ENCODE measurements around the gene DMBT1. TPM values are rescaled to one million over a fixed set of nuclear protein-coding genes. Genes with fewer than 3 reads are reported as not detected.

DMBT1 gene
- total and polyA plus RNA-seq, 2 donors (not counting 1 experiment from before 2014, with no cell fraction given) = not detected

DNA sequence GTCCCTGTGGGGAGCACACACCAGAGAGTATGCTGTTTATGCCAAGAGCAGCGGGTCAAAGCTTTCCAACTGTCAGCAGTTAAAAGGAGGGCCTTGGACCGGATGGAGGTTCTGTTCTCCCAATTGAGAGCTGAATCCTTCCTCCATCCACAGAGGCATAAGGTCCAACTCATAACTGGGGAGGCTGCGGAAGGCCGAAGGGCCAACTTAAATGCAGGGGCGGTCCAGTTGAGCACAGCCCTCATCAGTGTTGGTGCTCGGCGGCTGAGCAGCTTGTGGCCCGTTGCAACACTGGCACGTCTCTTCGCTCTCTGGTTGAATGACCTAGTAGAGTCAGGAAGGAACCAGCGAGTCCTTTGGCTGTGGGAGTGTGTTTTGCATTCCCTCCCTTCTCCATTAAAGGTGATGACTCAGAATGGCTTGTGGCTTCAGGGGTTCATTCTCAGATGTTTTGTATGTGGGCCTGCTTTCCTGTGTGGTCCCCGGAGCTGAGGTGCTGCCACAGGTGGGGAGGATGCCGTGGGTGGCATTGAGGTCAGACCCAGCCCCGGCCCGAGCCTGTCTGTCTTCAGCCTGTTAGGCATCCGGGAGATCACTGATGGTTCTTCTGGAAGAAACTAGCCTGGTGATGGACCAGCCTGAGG, 44.8 kb upstream of the DMBT1 start:
- TF ChIP-seq CTCF (IDR thresholded peaks at IDR 0.05) (no peak), EZH2 (IDR thresholded peaks at IDR 0.05; ENCODE audit: borderline replicate concordance, insufficient read depth, low read depth, low read length, poor library complexity, severe bottlenecking) (no peak)
- H3K9me3 ChIP-seq (ENCODE audit: control extremely low read depth in 1 of 3, control insufficient read depth in 2 of 3, insufficient read depth in 1 of 3, low read length in 2 of 3) = no peaks in the 10 kb centered on the region
- ChIA-PET POLR2A (no interaction called here), CTCF (no interaction called here)
- no peaks in the 10 kb centered on the region for H3K4me1 ChIP-seq (ENCODE audit: control insufficient read depth in 2 of 2, insufficient read depth in 2 of 2, low read length in 2 of 2)
- H3K27ac ChIP-seq (ENCODE audit: low read length in 2 of 2) = no peak overlapping the region
- intact Hi-C loops (cut with micrococcal nuclease) = no loop called here
- H3K27me3 ChIP-seq (replicated peaks in 1 of 4; ENCODE audit: control extremely low read depth in 1 of 4, control insufficient read depth in 3 of 4, insufficient read depth in 4 of 4, low read length in 3 of 4) = no peaks in the 10 kb centered on the region
- H3K4me2 ChIP-seq (replicated peaks; ENCODE audit: low read depth, low read length, poor library complexity, severe bottlenecking) = no peak overlapping the region
- H3K36me3 ChIP-seq (replicated peaks in 1 of 2; ENCODE audit: control extremely low read depth in 1 of 2, control insufficient read depth in 1 of 2, extremely low read depth in 1 of 2, insufficient read depth in 2 of 2, low read length in 1 of 2) = no peaks in the 10 kb centered on the region
- Mint-ChIP-seq H3K9me3 (ENCODE audit: insufficient read depth) (no peaks in the 10 kb centered on the region), H3K4me3 (no peak overlapping the region), H3K27me3 (peaks cover 9% of the 10 kb centered on the region), H3K27ac (no peak overlapping the region), H3K4me1 (peaks cover 2% of the 10 kb centered on the region)
- no peaks in the 10 kb centered on the region for H3K79me2 ChIP-seq (ENCODE audit: control insufficient read depth, insufficient read depth, low read length)
- no peaks in the 10 kb centered on the region for H4K20me1 ChIP-seq (ENCODE audit: control insufficient read depth, insufficient read depth, low read length, poor library complexity, severe bottlenecking)
- DNase-seq (no peak), ATAC-seq (ENCODE audit: low read depth) (no peak)
- H3K9ac ChIP-seq (ENCODE audit: low read length) = no peak overlapping the region
- 67% methylated on average over 11 of the region's 16 CpGs for WGBS (ENCODE audit: insufficient coverage)
- H3K4me3 ChIP-seq (ENCODE audit: control extremely low read depth in 1 of 5, extremely low read depth in 1 of 5, insufficient read depth in 1 of 5, low read depth in 2 of 5, low read length in 4 of 5) = no peak overlapping the region
- no peak overlapping the region for H2AFZ ChIP-seq (ENCODE audit: insufficient read depth, low read depth, low read length, poor library complexity, severe bottlenecking)

DNA sequence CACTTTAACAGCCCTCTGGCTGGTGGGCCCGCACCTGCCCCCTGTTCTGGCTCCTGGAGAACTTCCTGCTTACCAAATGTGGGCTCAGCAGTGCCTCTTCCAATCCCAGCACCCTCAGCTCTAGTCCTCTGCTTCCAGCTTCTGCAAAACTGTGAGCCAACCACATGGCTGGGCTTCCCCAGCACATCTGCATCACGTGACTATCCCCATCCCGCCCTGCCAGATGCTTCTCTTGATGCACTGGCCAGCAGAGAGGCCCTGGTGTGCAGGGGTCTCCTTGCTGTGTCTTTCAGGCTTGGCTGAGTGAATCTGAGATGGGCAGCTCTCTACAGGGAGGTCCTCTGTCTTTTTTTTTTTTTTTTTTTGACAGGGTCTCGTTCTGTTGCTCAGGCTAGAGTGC, 43.8 kb upstream of the DMBT1 start:
- Histone ChIP-seq H2AFZ (ENCODE audit: insufficient read depth, low read depth, low read length, poor library complexity, severe bottlenecking) (no peak overlapping the region), H3K36me3 (replicated peaks in 1 of 2; ENCODE audit: control extremely low read depth in 1 of 2, control insufficient read depth in 1 of 2, extremely low read depth in 1 of 2, insufficient read depth in 2 of 2, low read length in 1 of 2) (no peaks in the 10 kb centered on the region), H3K27ac (ENCODE audit: low read length in 2 of 2) (no peak overlapping the region), H3K9ac (ENCODE audit: low read length) (no peak overlapping the region), H4K20me1 (ENCODE audit: control insufficient read depth, insufficient read depth, low read length, poor library complexity, severe bottlenecking) (no peaks in the 10 kb centered on the region), H3K27me3 (replicated peaks in 1 of 4; ENCODE audit: control extremely low read depth in 1 of 4, control insufficient read depth in 3 of 4, insufficient read depth in 4 of 4, low read length in 3 of 4) (no peaks in the 10 kb centered on the region), H3K4me3 (ENCODE audit: control extremely low read depth in 1 of 5, extremely low read depth in 1 of 5, insufficient read depth in 1 of 5, low read depth in 2 of 5, low read length in 4 of 5) (no peak overlapping the region), H3K9me3 (ENCODE audit: control extremely low read depth in 1 of 3, control insufficient read depth in 2 of 3, insufficient read depth in 1 of 3, low read length in 2 of 3) (no peaks in the 10 kb centered on the region), H3K79me2 (ENCODE audit: control insufficient read depth, insufficient read depth, low read length) (no peaks in the 10 kb centered on the region), H3K4me2 (replicated peaks; ENCODE audit: low read depth, low read length, poor library complexity, severe bottlenecking) (no peak overlapping the region), H3K4me1 (ENCODE audit: control insufficient read depth in 2 of 2, insufficient read depth in 2 of 2, low read length in 2 of 2) (no peaks in the 10 kb centered on the region)
- ChIA-PET CTCF (no interaction called here), POLR2A (no interaction called here)
- H3K9me3 Mint-ChIP-seq (ENCODE audit: insufficient read depth) = no peaks in the 10 kb centered on the region
- H3K27ac Mint-ChIP-seq = no peak overlapping the region
- peaks cover 2% of the 10 kb centered on the region for H3K4me1 Mint-ChIP-seq
- ATAC-seq (ENCODE audit: low read depth) = no peak
- no peak overlapping the region for H3K4me3 Mint-ChIP-seq
- no peak for DNase-seq
- 22% methylated on average over 1 of the region's 4 CpGs for WGBS (ENCODE audit: insufficient coverage)
- intact Hi-C loops (cut with micrococcal nuclease) = no loop called here
- TF ChIP-seq CTCF (IDR thresholded peaks at IDR 0.05) = no peak
- no peak for TF ChIP-seq EZH2 (IDR thresholded peaks at IDR 0.05; ENCODE audit: borderline replicate concordance, insufficient read depth, low read depth, low read length, poor library complexity, severe bottlenecking)
- H3K27me3 Mint-ChIP-seq = peaks cover 7% of the 10 kb centered on the region

All from B cell (primary cell).